Left renal pelvis (tissue), 4 donors: ENCODE data around the gene MAP3K12. TPM values are rescaled to one million over a fixed set of nuclear protein-coding genes. Genes with fewer than 3 reads are reported as not detected.
A peak's percentile ranks its signal among the peaks of the same experiment; 100 is the strongest.
"Not testable (repeated sequence)": the region's sequence is repeated elsewhere in the genome, so short reads cannot be mapped to it uniquely, and the experiment has no call there.

ENCODE experiments used
- DNase-seq, 4 donors: peaks; one replicate each; pipeline ENCODE4 v3.0.0-alpha.2; 2013; ENCODE audit warnings: low read depth in 4 of 4, low spot score in 3 of 4
- polyA plus RNA-seq, 4 donors: library from polyadenylated mRNA; unstranded; fragments of 120-200 nt; gene quantifications; one replicate each; pipeline ENCODE4 v1.2.1, GENCODE V29; 2013; ENCODE audit not compliant: insufficient read length in 4 of 4

MAP3K12 gene
- polyA plus RNA-seq, 4 donors: 21.6 to 36.9 (median 29.9) TPM

- DNase-seq: no peak
Measured at GRCh38 chr12:53443955-53444354, 55.3 kb downstream of the MAP3K12 start.

DNA sequence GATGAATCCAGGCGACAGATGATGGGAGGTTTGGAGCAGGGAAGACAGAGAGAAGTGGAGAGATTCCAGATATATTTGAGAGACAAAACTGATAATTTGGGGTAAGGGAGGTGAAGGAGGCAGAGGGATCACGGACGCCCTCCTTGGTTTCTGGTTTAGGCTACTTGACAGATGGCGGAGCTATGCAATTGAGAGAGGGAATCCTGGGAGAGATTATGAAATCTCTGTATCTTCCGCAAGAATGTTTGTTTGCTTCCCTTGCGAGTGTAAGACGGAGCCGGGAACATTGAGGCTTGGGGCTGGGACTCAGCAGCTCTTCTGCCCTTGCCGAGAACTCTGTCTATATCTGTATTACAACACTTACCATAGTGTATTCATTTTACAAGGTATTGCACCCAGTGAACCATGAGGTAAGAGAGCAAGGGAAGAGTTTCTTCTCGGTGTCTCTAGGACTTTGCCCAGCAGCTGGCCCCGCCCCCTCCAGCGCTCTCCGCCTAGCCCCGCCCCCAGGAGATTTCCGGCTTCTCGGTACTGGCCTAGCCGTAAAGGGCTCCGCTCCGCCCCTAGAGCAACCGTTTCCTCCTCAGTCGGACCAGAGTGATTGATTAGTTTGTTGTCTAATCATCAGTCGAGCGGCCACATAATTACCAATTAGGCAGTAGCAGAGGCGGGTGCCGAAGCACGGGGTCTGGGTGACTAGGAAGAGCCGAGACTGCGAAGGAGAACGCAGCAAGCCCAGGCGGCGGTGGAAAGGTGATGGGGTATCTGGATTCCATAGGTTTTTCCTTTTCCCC, 58.0 kb downstream of the MAP3K12 start, which contains the start of gene PRR13:
PRR13 (plus strand) TSS at position 695 of the 794 bp plus-strand sequence. CDS start 981 bp downstream, outside the sequence.
- DNase-seq: peak; percentile 93 to 98 (median 96)

DNA sequence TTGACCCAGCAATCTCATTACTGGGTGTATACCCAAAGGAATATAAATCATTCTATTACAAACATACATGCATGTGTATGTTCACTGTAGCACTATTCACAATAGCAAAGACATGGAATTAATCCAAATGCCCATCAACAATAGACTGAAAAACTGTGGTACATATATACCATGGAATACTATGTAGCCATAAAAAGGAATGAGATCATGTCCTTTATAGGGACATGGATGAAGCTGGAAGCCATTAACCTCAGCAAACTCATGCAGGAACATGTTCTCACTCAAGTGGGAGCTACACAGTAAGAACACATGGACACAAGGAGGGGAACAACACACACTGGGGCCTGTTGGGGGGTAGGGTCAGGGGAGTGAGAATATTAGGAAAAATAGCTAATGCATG, 59.7 kb downstream of the MAP3K12 start:
- DNase-seq: not testable (repeated sequence)

DNA sequence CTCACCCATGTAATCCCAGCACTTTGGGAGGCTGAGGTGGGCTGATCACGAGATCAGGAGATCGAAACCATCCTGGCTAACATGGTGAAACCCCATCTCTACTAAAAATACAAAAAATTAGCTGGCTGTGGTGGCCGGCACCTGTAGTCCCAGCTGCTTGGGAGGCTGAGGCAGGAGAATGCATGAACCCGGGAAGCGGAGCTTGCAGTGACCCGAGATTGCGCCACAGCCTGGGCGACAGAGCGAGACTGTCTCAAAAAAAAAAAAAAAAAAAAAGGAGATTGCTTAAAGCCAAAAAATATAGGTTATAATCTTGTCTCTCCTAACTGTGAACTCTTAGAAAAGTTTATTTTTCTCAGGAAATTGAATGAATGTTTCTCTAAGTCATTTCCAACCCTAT, 63.9 kb downstream of the MAP3K12 start:
- not testable (repeated sequence) for DNase-seq

- DNase-seq: no peak
Measured at GRCh38 chr12:53431187-53431586, 68.1 kb downstream of the MAP3K12 start.

DNA sequence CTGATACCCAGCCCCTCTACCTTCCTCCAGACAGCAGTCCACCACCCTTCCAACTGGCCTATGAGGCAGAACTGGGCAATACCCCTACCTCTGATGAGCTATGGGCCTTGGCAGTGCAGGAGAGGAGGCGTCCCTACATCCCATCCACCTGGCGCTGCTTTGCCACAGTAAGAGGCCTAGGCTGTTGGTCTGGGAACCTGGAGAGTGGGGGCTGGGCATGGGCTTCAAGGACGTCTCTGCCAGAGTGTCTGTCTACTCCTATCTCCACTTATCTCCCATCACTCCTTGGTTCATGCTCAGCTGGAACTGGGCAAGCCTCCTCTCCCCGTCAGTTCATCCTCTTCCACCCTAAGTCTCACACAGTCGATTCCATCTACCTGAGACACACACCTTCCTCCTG, 69.1 kb downstream of the MAP3K12 start:
- DNase-seq: no peak

Other genes with a start within 250 kb of the MAP3K12 start
- 10 to 100 TPM in 2 of 4 donors, 1 to 10 TPM in 2; 8.1 to 14.3 (median 9.2) TPM for gene ESPL1, start 231.2 kb downstream of the MAP3K12 start, polyA plus RNA-seq
- gene PFDN5, start 203.9 kb downstream of the MAP3K12 start, polyA plus RNA-seq: 100 to 1,000 TPM; 546 to 729 (median 657) TPM
- gene MYG1, start 199.8 kb downstream of the MAP3K12 start, polyA plus RNA-seq: 10 to 100 TPM; 37.7 to 56.1 (median 48.6) TPM
- gene AAAS, start 177.8 kb downstream of the MAP3K12 start, polyA plus RNA-seq: 10 to 100 TPM; 60.7 to 89.4 (median 76.2) TPM
- gene SP7, start 163.1 kb downstream of the MAP3K12 start, polyA plus RNA-seq: under 1 TPM; 0.17 to 0.27 (median 0.24) TPM
- 10 to 100 TPM; 76.7 to 82.3 (median 79.3) TPM for gene SP1, start 119.3 kb downstream of the MAP3K12 start, polyA plus RNA-seq
- under 1 TPM; 0.16 to 0.63 (median 0.53) TPM for gene AMHR2, start 75.6 kb downstream of the MAP3K12 start, polyA plus RNA-seq
- gene PRR13, start 57.7 kb downstream of the MAP3K12 start, polyA plus RNA-seq: 100 to 1,000 TPM in 3 of 4 donors, 10 to 100 TPM in 1; 67.9 to 183 (median 175) TPM
- 1,000 to 10,000 TPM in 3 of 4 donors, 100 to 1,000 TPM in 1; 796 to 1,179 (median 1,079) TPM for gene PCBP2, start 47.4 kb downstream of the MAP3K12 start, polyA plus RNA-seq
- 10 to 100 TPM; 37.4 to 59.6 (median 43.5) TPM for gene TARBP2, start 1.8 kb upstream of the MAP3K12 start, polyA plus RNA-seq
- 1 to 10 TPM in 2 of 4 donors, not detected in 2; 1.0 to 1.2 TPM for gene NPFF, start 8.0 kb upstream of the MAP3K12 start, polyA plus RNA-seq
- 10 to 100 TPM; 43.1 to 70.5 (median 44.8) TPM for gene ATF7, start 126.9 kb upstream of the MAP3K12 start, polyA plus RNA-seq
- gene ATP5MC2, start 176.6 kb upstream of the MAP3K12 start, polyA plus RNA-seq: 100 to 1,000 TPM; 320 to 596 (median 522) TPM
- 100 to 1,000 TPM; 117 to 160 (median 138) TPM for gene CALCOCO1, start 228.0 kb upstream of the MAP3K12 start, polyA plus RNA-seq